Measurements from ENCODE around the gene NDUFB2.

- TF ChIP-seq CTCF (conservative IDR thresholded peaks at IDR 0.05) (peak; percentile 95), EZH2 (IDR thresholded peaks at IDR 0.05; ENCODE audit: low read depth) (no peak)
Measured at GRCh38 chr7:140653319-140654108, 43.0 kb upstream of the NDUFB2 start.

All from PC-9 (cell line).